Loucy (cell line): ENCODE data around the gene MACROD2.

Source experiments
- CTCF ChIP-seq: fragments of 200-600 bp; sonication (generic); conservative IDR thresholded peaks from 2 replicates; pipeline ENCODE4 v1.5.1; 2014; ENCODE audit warnings: mild to moderate bottlenecking, antibody characterized with exemption, low read length
- EZH2phosphoT487 ChIP-seq: fragments of 200-600 bp; IDR thresholded peaks from 2 replicates; pipeline ENCODE4 v1.6.1; 2018; ENCODE audit warnings: antibody characterized with exemption, mild to moderate bottlenecking, moderate library complexity, borderline replicate concordance

GRCh38 chr20:14199111-14199510 is 203.8 kb downstream of the MACROD2 start:
- no peak for TF ChIP-seq CTCF
- TF ChIP-seq EZH2phosphoT487, result no peak
